GM12878 (cell line): Measurements from ENCODE around the gene PPM1J. TPM values are rescaled to one million over a fixed set of nuclear protein-coding genes. Genes with fewer than 3 reads are reported as not detected.
A peak's percentile ranks its signal among the peaks of the same experiment; 100 is the strongest.

Source experiments
- ATAC-seq: fragments of 200-7000 bp; cut with Tn5 transposase; 3 replicates; pipeline ENCODE4 v1.9.1; 2020; ENCODE audit warnings: mild to moderate bottlenecking, moderate library complexity
- BruUV-seq: library from RNA; stranded (reverse); fragments of 400-500 nt; replicated peaks from 2 replicates; lab custom pipeline; 2021; lab: Mats Ljungman, UMichigan
- CTCF ChIA-PET: fragments of 300-600 bp; sonication (Branson Sonifier 250); formaldehyde crosslinking; extraction: SDS; loops from one replicate; lab custom pipeline; 2021; ENCODE audit warnings: inconsistent platforms; lab: Yijun Ruan, JAX
- POLR2A ChIA-PET: fragments of 350-600 bp; formaldehyde crosslinking; extraction: SDS; loops from one replicate; lab custom pipeline; 2021; ENCODE audit warnings: inconsistent platforms; lab: Charles Lee
- RAD21 ChIA-PET: fragments of 300-600 bp; sonication (Branson Sonifier 250); formaldehyde crosslinking; loops from one replicate; lab custom pipeline; 2023; ENCODE audit warnings: antibody characterized with exemption; ENCODE audit not compliant: unreplicated experiment; lab: Charles Lee
- SMC1A ChIA-PET: fragments of 300-600 bp; sonication (Branson Sonifier 250); formaldehyde crosslinking; loops from one replicate; lab custom pipeline; 2023; ENCODE audit not compliant: unreplicated experiment, uncharacterized antibody; lab: Charles Lee
- DNase-seq: peaks from one replicate; pipeline ENCODE4 v3.0.0-alpha.2; 2011; ENCODE audit warnings: low read depth, low spot score
- FAIRE-seq: peaks from 3 replicates; lab custom pipeline; 2011; peaks lifted over from hg19 to GRCh38; lab: Jason Lieb, UNC
- H2AFZ ChIP-seq: 2 replicates; pipeline ENCODE4 v1.6.0; 2011; ENCODE audit warnings: low read depth, low read length, control low read depth; ENCODE audit not compliant: control insufficient read depth
- H3K27ac ChIP-seq: 2 replicates; pipeline ENCODE4 v1.5.1; 2011; ENCODE audit warnings: control low read depth; ENCODE audit not compliant: control insufficient read depth, insufficient read depth
- H3K27me3 ChIP-seq, 2 experiments: replicated peaks in 1 of 2; 2 replicates each; pipeline versions ENCODE4 v1.6.0 to v1.6.1; 2011; ENCODE audit warnings: low read length in 1 of 2; ENCODE audit not compliant: control insufficient read depth in 2 of 2, insufficient read depth in 2 of 2
- H3K36me3 ChIP-seq, 2 experiments: 2 replicates each; pipeline ENCODE4 v1.5.1; 2011; ENCODE audit warnings: low read length in 1 of 2; ENCODE audit not compliant: control insufficient read depth in 2 of 2, insufficient read depth in 2 of 2
- H3K4me1 ChIP-seq: 2 replicates; pipeline ENCODE4 v1.6.1; 2011; ENCODE audit warnings: mild to moderate bottlenecking, low read length, moderate library complexity, mixed read lengths; ENCODE audit not compliant: control insufficient read depth, insufficient read depth
- H3K4me2 ChIP-seq: 2 replicates; pipeline ENCODE4 v1.6.0; 2011; ENCODE audit warnings: control low read depth; ENCODE audit not compliant: control insufficient read depth, insufficient read depth
- H3K4me3 ChIP-seq: fragments of 200-600 bp; sonication (generic); 2 replicates; pipeline ENCODE4 v1.5.1; 2016
- H3K79me2 ChIP-seq: 2 replicates; pipeline ENCODE4 v1.6.0; 2011; ENCODE audit warnings: low read length; ENCODE audit not compliant: control insufficient read depth, insufficient read depth
- H3K9ac ChIP-seq: 2 replicates; pipeline ENCODE4 v1.8.0; 2011; ENCODE audit warnings: low read length, control low read depth, mixed read lengths; ENCODE audit not compliant: control insufficient read depth, insufficient read depth
- H3K9me3 ChIP-seq: replicated peaks from 3 replicates; pipeline ENCODE4 v1.5.1; 2011; ENCODE audit warnings: mild to moderate bottlenecking, low read length; ENCODE audit not compliant: control insufficient read depth, insufficient read depth
- H4K20me1 ChIP-seq: 2 replicates; pipeline ENCODE4 v1.6.0; 2011; ENCODE audit not compliant: control insufficient read depth, insufficient read depth
- JUNB ChIP-seq: IDR thresholded peaks from 2 replicates; pipeline ENCODE4 v1.6.1; 2016; ENCODE audit warnings: antibody characterized with exemption, mild to moderate bottlenecking
- RELB ChIP-seq: fragments of 450-650 bp; IDR thresholded peaks from 2 replicates; pipeline ENCODE4 v1.6.1; 2017; ENCODE audit warnings: low read depth, mild to moderate bottlenecking, moderate library complexity
- WGBS: methylation state at CpG from one replicate; pipeline ENCODE4 v1.1.6; 2016; ENCODE audit warnings: low lambda C conversion rate; ENCODE audit not compliant: insufficient replicate concordance, insufficient coverage; ENCODE audit errors: missing lambda C conversion rate; 5-methylcytosine and 5-hydroxymethylcytosine counted together
- in situ Hi-C: fragments of 300-500 bp; cut with MboI; formaldehyde crosslinking; loops from 9 replicates; pipeline ENCODE4 v1.14.3; 2018; ENCODE audit warnings: mixed read lengths
- intact Hi-C: fragments of 100-400 bp; cut with micrococcal nuclease; formaldehyde crosslinking; loops from one replicate; pipeline ENCODE4 v1.14.2; 2022; ENCODE audit not compliant: unreplicated experiment
- polyA plus RNA-seq, 11 experiments: library from polyadenylated mRNA; depleted of rRNA in 4 of 11; unstranded in 6 of 11; stranded (reverse) in 5 of 11; fragments of >200 nt; fragmentation: Nextera tagmentation in 4 of 11; fragmentation: Illumina TruSeq in 1 of 11; extraction: Ambion mirVana in 4 of 11; extraction: Trizol in 1 of 11; gene quantifications; 1 replicate in 1 of 11; 2 replicates in 10 of 11; pipeline versions ENCODE4 v1.2.1 to v1.2.3, GENCODE V29; 2011 to 2016; ENCODE audit warnings: inconsistent platforms in 2 of 11, missing spikeins in 2 of 11, low read depth in 1 of 11
- total RNA-seq, 4 experiments: library from RNA; depleted of rRNA in 3 of 4; stranded (reverse); fragments of >200 nt in 3 of 4; fragmentation: Illumina TruSeq in 1 of 4; extraction: Trizol in 1 of 4; gene quantifications; 2 replicates each; pipeline versions ENCODE4 v1.2.1 to v1.2.3, GENCODE V29; 2013 to 2021
- TF ChIP-seq, protein P1 (sequence below): fragments of 450-650 bp; IDR thresholded peaks from 2 replicates; pipeline ENCODE4 v1.6.1; 2016; ENCODE audit warnings: mild to moderate bottlenecking

PPM1J gene
- total and polyA plus RNA-seq, 10 of the 15 experiments (the other 5 are each of a cell fraction or from before 2014, with no cell fraction given), result 0.07 to 1.8 (median 0.59) TPM; not detected in 1

- TF ChIP-seq RELB, result no peak
- TF ChIP-seq, all 136 proteins: peak for 0
These were observed 43.1 kb downstream of the PPM1J start (continued) for GRCh38 chr1:112672009-112672408.

GRCh38 chr1:112666946-112667345 lies 48.2 kb downstream of the PPM1J start:
- Histone ChIP-seq H3K36me3 (peaks cover 0 to 31% of the 10 kb centered on the region in 2 experiments; a peak in 3 of 4 replicates), H3K4me3 (no peak overlapping the region), H3K27ac (no peak overlapping the region), H3K27me3 (no peaks in the 10 kb centered on the region), H3K9me3 (no peaks in the 10 kb centered on the region), H4K20me1 (no peaks in the 10 kb centered on the region), H3K9ac (no peak overlapping the region), H3K4me1 (no peaks in the 10 kb centered on the region), H3K79me2 (no peaks in the 10 kb centered on the region), H2AFZ (no peak overlapping the region), H3K4me2 (no peak overlapping the region)
- TF ChIP-seq JUNB, result peak; percentile 68
- TF ChIP-seq, protein P1, sequence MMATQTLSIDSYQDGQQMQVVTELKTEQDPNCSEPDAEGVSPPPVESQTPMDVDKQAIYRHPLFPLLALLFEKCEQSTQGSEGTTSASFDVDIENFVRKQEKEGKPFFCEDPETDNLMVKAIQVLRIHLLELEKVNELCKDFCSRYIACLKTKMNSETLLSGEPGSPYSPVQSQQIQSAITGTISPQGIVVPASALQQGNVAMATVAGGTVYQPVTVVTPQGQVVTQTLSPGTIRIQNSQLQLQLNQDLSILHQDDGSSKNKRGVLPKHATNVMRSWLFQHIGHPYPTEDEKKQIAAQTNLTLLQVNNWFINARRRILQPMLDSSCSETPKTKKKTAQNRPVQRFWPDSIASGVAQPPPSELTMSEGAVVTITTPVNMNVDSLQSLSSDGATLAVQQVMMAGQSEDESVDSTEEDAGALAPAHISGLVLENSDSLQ, result no peak
- ChIA-PET POLR2A (no interaction called here), CTCF (no interaction called here), RAD21 (no interaction called here), SMC1A (no interaction called here)
- in situ Hi-C loops, result no loop called here
- WGBS, result 10% methylated on average over 2 of the region's 2 CpGs
- ATAC-seq (no peak), DNase-seq (no peak), FAIRE-seq (no peak)
- BruUV-seq, result no TSS peak
- intact Hi-C loops, result loop anchor here (5.0 kb wide), 1 partner anchor 35 kb away; no protein-coding TSS in a partner anchor
